Measurements from ENCODE around the gene TMC8.

TMC8 gene

DNA sequence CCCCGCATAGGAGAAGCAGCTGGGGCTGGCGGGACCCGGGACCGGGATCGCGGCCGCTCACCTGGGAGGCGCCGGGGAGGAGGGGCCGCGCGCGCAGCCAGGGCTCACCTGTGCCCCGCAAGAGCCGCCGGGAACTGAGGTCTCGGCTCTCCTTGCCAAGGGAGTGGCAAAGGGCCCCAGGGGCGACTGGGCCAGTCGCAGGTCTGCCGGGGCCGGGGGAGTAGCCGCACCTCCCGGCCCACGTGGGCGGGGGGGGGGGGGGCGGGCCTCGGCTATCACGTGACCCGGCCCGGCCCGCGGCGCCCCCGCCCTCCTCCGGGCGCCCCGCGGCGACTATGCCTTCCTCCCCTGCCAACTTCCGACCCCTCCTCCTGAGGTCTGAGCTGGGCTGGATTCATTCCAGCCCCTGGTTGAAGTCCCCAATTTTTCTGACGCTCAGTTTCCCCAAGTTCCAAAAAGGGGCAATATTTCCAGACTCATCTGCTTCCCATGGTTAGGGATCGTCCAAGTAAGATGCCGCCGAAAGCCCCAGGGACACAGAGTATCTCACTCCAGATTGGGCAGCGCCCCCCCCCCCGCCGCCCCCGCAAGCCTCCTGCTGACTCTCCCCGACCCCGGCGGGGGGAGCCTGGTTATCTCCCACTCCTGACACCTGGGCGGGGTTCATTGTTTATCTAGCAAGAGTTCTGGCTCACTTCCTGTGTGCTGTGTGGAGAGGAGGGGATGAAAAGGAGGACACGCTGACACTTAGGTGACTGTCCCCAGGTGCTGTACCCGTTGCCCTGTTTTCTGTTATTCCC is 1.8 kb upstream of the TMC8 start, which contains the start of gene TMC6 (continued):
- peak; percentile 70 for TF ChIP-seq ZNF366 (tag by site-specific recombination; conservative IDR thresholded peaks at IDR 0.05)
- 0 out of 2 replicates have a peak, but pooled peaks have one; percentile 68 for TF ChIP-seq KLF10 (tag by site-specific recombination; IDR thresholded peaks at IDR 0.05)
- no peak for TF ChIP-seq ZFP37 (tag by site-specific recombination; IDR thresholded peaks at IDR 0.05)
- TF ChIP-seq, protein P1, sequence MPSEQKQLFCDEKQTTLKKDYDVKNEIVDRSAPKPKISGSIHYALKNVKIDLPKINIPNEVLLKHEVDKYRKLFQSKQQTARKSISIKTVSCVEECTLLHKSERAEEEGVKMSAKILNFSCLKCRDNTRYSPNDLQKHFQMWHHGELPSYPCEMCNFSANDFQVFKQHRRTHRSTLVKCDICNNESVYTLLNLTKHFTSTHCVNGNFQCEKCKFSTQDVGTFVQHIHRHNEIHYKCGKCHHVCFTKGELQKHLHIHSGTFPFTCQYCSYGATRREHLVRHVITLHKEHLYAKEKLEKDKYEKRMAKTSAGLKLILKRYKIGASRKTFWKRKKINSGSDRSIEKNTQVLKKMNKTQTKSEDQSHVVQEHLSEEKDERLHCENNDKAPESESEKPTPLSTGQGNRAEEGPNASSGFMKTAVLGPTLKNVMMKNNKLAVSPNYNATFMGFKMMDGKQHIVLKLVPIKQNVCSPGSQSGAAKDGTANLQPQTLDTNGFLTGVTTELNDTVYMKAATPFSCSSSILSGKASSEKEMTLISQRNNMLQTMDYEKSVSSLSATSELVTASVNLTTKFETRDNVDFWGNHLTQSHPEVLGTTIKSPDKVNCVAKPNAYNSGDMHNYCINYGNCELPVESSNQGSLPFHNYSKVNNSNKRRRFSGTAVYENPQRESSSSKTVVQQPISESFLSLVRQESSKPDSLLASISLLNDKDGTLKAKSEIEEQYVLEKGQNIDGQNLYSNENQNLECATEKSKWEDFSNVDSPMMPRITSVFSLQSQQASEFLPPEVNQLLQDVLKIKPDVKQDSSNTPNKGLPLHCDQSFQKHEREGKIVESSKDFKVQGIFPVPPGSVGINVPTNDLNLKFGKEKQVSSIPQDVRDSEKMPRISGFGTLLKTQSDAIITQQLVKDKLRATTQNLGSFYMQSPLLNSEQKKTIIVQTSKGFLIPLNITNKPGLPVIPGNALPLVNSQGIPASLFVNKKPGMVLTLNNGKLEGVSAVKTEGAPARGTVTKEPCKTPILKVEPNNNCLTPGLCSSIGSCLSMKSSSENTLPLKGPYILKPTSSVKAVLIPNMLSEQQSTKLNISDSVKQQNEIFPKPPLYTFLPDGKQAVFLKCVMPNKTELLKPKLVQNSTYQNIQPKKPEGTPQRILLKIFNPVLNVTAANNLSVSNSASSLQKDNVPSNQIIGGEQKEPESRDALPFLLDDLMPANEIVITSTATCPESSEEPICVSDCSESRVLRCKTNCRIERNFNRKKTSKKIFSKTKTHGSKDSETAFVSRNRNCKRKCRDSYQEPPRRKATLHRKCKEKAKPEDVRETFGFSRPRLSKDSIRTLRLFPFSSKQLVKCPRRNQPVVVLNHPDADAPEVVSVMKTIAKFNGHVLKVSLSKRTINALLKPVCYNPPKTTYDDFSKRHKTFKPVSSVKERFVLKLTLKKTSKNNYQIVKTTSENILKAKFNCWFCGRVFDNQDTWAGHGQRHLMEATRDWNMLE (tag by site-specific recombination; conservative IDR thresholded peaks at IDR 0.05; ENCODE audit: low read depth): no peak
- TF ChIP-seq, protein P2, sequence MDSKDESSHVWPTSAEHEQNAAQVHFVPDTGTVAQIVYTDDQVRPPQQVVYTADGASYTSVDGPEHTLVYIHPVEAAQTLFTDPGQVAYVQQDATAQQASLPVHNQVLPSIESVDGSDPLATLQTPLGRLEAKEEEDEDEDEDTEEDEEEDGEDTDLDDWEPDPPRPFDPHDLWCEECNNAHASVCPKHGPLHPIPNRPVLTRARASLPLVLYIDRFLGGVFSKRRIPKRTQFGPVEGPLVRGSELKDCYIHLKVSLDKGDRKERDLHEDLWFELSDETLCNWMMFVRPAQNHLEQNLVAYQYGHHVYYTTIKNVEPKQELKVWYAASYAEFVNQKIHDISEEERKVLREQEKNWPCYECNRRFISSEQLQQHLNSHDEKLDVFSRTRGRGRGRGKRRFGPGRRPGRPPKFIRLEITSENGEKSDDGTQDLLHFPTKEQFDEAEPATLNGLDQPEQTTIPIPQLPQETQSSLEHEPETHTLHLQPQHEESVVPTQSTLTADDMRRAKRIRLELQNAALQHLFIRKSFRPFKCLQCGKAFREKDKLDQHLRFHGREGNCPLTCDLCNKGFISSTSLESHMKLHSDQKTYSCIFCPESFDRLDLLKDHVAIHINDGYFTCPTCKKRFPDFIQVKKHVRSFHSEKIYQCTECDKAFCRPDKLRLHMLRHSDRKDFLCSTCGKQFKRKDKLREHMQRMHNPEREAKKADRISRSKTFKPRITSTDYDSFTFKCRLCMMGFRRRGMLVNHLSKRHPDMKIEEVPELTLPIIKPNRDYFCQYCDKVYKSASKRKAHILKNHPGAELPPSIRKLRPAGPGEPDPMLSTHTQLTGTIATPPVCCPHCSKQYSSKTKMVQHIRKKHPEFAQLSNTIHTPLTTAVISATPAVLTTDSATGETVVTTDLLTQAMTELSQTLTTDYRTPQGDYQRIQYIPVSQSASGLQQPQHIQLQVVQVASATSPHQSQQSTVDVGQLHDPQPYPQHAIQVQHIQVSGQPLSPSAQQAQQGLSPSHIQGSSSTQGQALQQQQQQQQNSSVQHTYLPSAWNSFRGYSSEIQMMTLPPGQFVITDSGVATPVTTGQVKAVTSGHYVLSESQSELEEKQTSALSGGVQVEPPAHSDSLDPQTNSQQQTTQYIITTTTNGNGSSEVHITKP (tag by site-specific recombination; IDR thresholded peaks at IDR 0.05): peak; percentile 53
- no peak for TF ChIP-seq ZNF548 (tag by site-specific recombination; IDR thresholded peaks at IDR 0.05)
- TF ChIP-seq ZNF530 (tag by site-specific recombination; IDR thresholded peaks at IDR 0.05; ENCODE audit: low read depth): no peak
- no peak for TF ChIP-seq ZNF26 (tag by site-specific recombination; IDR thresholded peaks at IDR 0.05)
- TF ChIP-seq SP3 (tag by site-specific recombination; IDR thresholded peaks at IDR 0.05): peak; percentile 63; the same call in 1 of the 2 replicates
- no peak for TF ChIP-seq ZNF747 (tag by site-specific recombination; IDR thresholded peaks at IDR 0.05)
- TF ChIP-seq ZNF138 (tag by site-specific recombination; IDR thresholded peaks at IDR 0.05; ENCODE audit: borderline replicate concordance): no peak
- TF ChIP-seq ZNF18 (tag by site-specific recombination; IDR thresholded peaks at IDR 0.05): no peak
- TF ChIP-seq ZNF398 (tag by site-specific recombination; IDR thresholded peaks at IDR 0.05): peak; percentile 89
- peak; percentile 75 for TF ChIP-seq ZNF394 (tag by site-specific recombination; IDR thresholded peaks at IDR 0.05; ENCODE audit: borderline replicate concordance)
- peak; percentile 69; the same call in 1 of the 2 replicates for TF ChIP-seq HIC1 (tag by site-specific recombination; IDR thresholded peaks at IDR 0.05)
- TF ChIP-seq, protein P3, sequence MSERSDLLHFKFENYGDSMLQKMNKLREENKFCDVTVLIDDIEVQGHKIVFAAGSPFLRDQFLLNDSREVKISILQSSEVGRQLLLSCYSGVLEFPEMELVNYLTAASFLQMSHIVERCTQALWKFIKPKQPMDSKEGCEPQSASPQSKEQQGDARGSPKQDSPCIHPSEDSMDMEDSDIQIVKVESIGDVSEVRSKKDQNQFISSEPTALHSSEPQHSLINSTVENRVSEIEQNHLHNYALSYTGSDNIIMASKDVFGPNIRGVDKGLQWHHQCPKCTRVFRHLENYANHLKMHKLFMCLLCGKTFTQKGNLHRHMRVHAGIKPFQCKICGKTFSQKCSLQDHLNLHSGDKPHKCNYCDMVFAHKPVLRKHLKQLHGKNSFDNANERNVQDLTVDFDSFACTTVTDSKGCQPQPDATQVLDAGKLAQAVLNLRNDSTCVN (tag by site-specific recombination; optimal IDR thresholded peaks at IDR 0.05): peak; percentile 56
- TF ChIP-seq ZNF514 (tag by site-specific recombination; IDR thresholded peaks at IDR 0.05): no peak
- no peak for TF ChIP-seq ZNF529 (tag by site-specific recombination; IDR thresholded peaks at IDR 0.05; ENCODE audit: insufficient replicate concordance)
- TF ChIP-seq KLF9 (tag by site-specific recombination; IDR thresholded peaks at IDR 0.05; ENCODE audit: low read depth): peak; percentile 34; the same call in 1 of the 2 replicates
- peak; percentile 20; the same call in 1 of the 2 replicates for TF ChIP-seq ZSCAN30 (tag by site-specific recombination; IDR thresholded peaks at IDR 0.05)
